Muscle layer of colon (tissue), 2 donors: ENCODE data around the gene ZNF512B.
"Not testable (repeated sequence)": the region's sequence is repeated elsewhere in the genome, so short reads cannot be mapped to it uniquely, and the experiment has no call there.

Experiments
- H3K27ac ChIP-seq: one replicate; pipeline ENCODE4 v1.7.0; 2013; ENCODE audit warnings: low read depth, mild to moderate bottlenecking, low read length, moderate library complexity
- H3K27me3 ChIP-seq, 2 donors: one replicate each; pipeline ENCODE4 v1.7.0; 2013; ENCODE audit warnings: low read length in 2 of 2, mild to moderate bottlenecking in 2 of 2; ENCODE audit not compliant: insufficient read depth in 2 of 2, control insufficient read depth in 1 of 2
- H3K36me3 ChIP-seq: one replicate; pipeline ENCODE4 v1.7.0; 2013; ENCODE audit warnings: mild to moderate bottlenecking, low read length; ENCODE audit not compliant: insufficient read depth
- H3K4me1 ChIP-seq: one replicate; pipeline ENCODE4 v1.7.0; 2013; ENCODE audit warnings: mild to moderate bottlenecking, low read length; ENCODE audit not compliant: insufficient read depth
- H3K4me3 ChIP-seq, 2 donors: one replicate each; pipeline ENCODE4 v1.7.0; 2013; ENCODE audit warnings: low read length in 2 of 2, low read depth in 1 of 2, mild to moderate bottlenecking in 1 of 2, moderate library complexity in 1 of 2
- H3K9ac ChIP-seq: one replicate; pipeline ENCODE4 v1.7.0; 2013; ENCODE audit warnings: low read length
- H3K9me3 ChIP-seq: one replicate; pipeline ENCODE4 v1.7.0; 2013; ENCODE audit warnings: mild to moderate bottlenecking, low read length
- donor health status: abdominal sarcoma.
- donor health status: Adenocarcinoma of cecum.

ZNF512B gene

GRCh38 chr20:63919130-63919529 is 50.6 kb downstream of the ZNF512B start:
- no peak overlapping the region for H3K27ac ChIP-seq
- H3K4me3 ChIP-seq, result no peak overlapping the region
- H3K9ac ChIP-seq, result no peak overlapping the region
- no peaks in the 10 kb centered on the region for H3K9me3 ChIP-seq
- H3K4me1 ChIP-seq, result no peaks in the 10 kb centered on the region
- peaks cover 6% of the 10 kb centered on the region for H3K36me3 ChIP-seq
- no peaks in the 10 kb centered on the region for H3K27me3 ChIP-seq

- peaks cover 6% of the 10 kb centered on the region for H3K36me3 ChIP-seq
- H3K4me3 ChIP-seq, result no peak overlapping the region
- H3K4me1 ChIP-seq, result no peaks in the 10 kb centered on the region
- no peaks in the 10 kb centered on the region for H3K27me3 ChIP-seq
- H3K9me3 ChIP-seq, result no peaks in the 10 kb centered on the region
- no peak overlapping the region for H3K27ac ChIP-seq
- no peak overlapping the region for H3K9ac ChIP-seq
Measured at GRCh38 chr20:63917811-63918210, 51.9 kb downstream of the ZNF512B start.

- H3K9me3 ChIP-seq, H3K27ac ChIP-seq, H3K4me1 ChIP-seq: not testable (repeated sequence)
Measured at GRCh38 chr20:63916371-63916939, 53.3 kb downstream of the ZNF512B start.

GRCh38 chr20:63915471-63915870 is 54.3 kb downstream of the ZNF512B start:
- Histone ChIP-seq H3K36me3 (peaks cover 6% of the 10 kb centered on the region), H3K4me1 (no peaks in the 10 kb centered on the region), H3K27ac (no peak overlapping the region), H3K9me3 (no peaks in the 10 kb centered on the region), H3K9ac (no peak overlapping the region), H3K4me3 (no peak overlapping the region), H3K27me3 (no peaks in the 10 kb centered on the region)

More at GRCh38 chr20:63916371-63916939, 53.3 kb downstream of the ZNF512B start:
- H3K36me3 ChIP-seq, H3K9ac ChIP-seq, H3K4me3 ChIP-seq, H3K27me3 ChIP-seq: not testable (repeated sequence)

- H3K4me1 ChIP-seq, result peaks cover 5% of the 10 kb centered on the region
- no peak overlapping the region for H3K27ac ChIP-seq
- H3K27me3 ChIP-seq, result no peaks in the 10 kb centered on the region
- peaks cover 6% of the 10 kb centered on the region for H3K36me3 ChIP-seq
- no peak overlapping the region for H3K4me3 ChIP-seq
- no peak overlapping the region for H3K9ac ChIP-seq
- H3K9me3 ChIP-seq, result no peaks in the 10 kb centered on the region
Measured at GRCh38 chr20:63913768-63914167, 56.0 kb downstream of the ZNF512B start.

GRCh38 chr20:63911176-63911575 is 58.6 kb downstream of the ZNF512B start:
- Histone ChIP-seq H3K4me3 (no peak overlapping the region), H3K9me3 (no peaks in the 10 kb centered on the region), H3K4me1 (peaks cover 5% of the 10 kb centered on the region), H3K27me3 (no peaks in the 10 kb centered on the region), H3K36me3 (no peaks in the 10 kb centered on the region), H3K9ac (no peak overlapping the region), H3K27ac (no peak overlapping the region)

- Histone ChIP-seq H3K4me1 (peaks cover 5% of the 10 kb centered on the region), H3K27ac (no peak overlapping the region), H3K4me3 (no peak overlapping the region), H3K27me3 (no peaks in the 10 kb centered on the region), H3K36me3 (no peaks in the 10 kb centered on the region), H3K9me3 (no peaks in the 10 kb centered on the region), H3K9ac (no peak overlapping the region)
Measured at GRCh38 chr20:63908008-63908682, 61.6 kb downstream of the ZNF512B start.
